Right atrium auricular region (tissue), 2 donors: ENCODE measurements around the gene PIGO. TPM values are rescaled to one million over a fixed set of nuclear protein-coding genes. Genes with fewer than 3 reads are reported as not detected.

ENCODE experiments used
- DNase-seq: peaks from one replicate; pipeline ENCODE4 v3.0.0-alpha.2; 2019; ENCODE audit warnings: low spot score
- H3K27ac ChIP-seq, 2 donors: fragments of 200-600 bp; sonication (generic); 1 replicate in 1 of 2; 2 replicates in 1 of 2; pipeline ENCODE4 v1.5.1; 2016 to 2019
- H3K27me3 ChIP-seq, 2 donors: fragments of 200-600 bp; sonication (generic); one replicate each; pipeline versions ENCODE4 v1.5.1 to v1.6.0; 2017 to 2019
- H3K36me3 ChIP-seq: fragments of 200-600 bp; sonication (generic); one replicate; pipeline ENCODE4 v1.5.1; 2016
- H3K4me1 ChIP-seq, 2 donors: fragments of 200-600 bp; sonication (generic); one replicate each; pipeline versions ENCODE4 v1.5.1 to v1.6.0; 2017 to 2019
- H3K4me3 ChIP-seq, 2 donors: fragments of 200-600 bp; sonication (generic); 1 replicate in 1 of 2; 2 replicates in 1 of 2; pipeline ENCODE4 v1.5.1; 2017 to 2019; ENCODE audit warnings: mild to moderate bottlenecking in 1 of 2, moderate library complexity in 1 of 2
- H3K9me3 ChIP-seq, 2 donors: fragments of 200-600 bp; sonication (generic); one replicate each; pipeline ENCODE4 v1.5.1; 2019
- total RNA-seq, 2 donors: library from RNA; depleted of rRNA; stranded (reverse); fragments of >200 nt; gene quantifications; one replicate each; pipeline ENCODE4 v1.1.0, GENCODE V29; 2016
- TF ChIP-seq, protein P1 (sequence below), 2 donors: fragments of 200-600 bp; sonication (generic); IDR thresholded peaks; one replicate each; pipeline ENCODE4 v1.5.1; 2019; ENCODE audit warnings: antibody characterized with exemption in 2 of 2

Gene PIGO
- total RNA-seq, 2 donors from 2014 or later = 9.0 to 12.3 TPM

- H3K27me3 ChIP-seq = no peaks in the 10 kb centered on the region
- H3K4me3 ChIP-seq = no peak overlapping the region
- H3K36me3 ChIP-seq = no peaks in the 10 kb centered on the region
- TF ChIP-seq, protein P1, sequence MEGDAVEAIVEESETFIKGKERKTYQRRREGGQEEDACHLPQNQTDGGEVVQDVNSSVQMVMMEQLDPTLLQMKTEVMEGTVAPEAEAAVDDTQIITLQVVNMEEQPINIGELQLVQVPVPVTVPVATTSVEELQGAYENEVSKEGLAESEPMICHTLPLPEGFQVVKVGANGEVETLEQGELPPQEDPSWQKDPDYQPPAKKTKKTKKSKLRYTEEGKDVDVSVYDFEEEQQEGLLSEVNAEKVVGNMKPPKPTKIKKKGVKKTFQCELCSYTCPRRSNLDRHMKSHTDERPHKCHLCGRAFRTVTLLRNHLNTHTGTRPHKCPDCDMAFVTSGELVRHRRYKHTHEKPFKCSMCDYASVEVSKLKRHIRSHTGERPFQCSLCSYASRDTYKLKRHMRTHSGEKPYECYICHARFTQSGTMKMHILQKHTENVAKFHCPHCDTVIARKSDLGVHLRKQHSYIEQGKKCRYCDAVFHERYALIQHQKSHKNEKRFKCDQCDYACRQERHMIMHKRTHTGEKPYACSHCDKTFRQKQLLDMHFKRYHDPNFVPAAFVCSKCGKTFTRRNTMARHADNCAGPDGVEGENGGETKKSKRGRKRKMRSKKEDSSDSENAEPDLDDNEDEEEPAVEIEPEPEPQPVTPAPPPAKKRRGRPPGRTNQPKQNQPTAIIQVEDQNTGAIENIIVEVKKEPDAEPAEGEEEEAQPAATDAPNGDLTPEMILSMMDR (IDR thresholded peaks at IDR 0.05) = no peak
- no peaks in the 10 kb centered on the region for H3K9me3 ChIP-seq
- no peak for DNase-seq
- no peak overlapping the region for H3K27ac ChIP-seq
- peaks cover 0 to 21% of the 10 kb centered on the region in 2 donors for H3K4me1 ChIP-seq
Observed at GRCh38 chr9:35078066-35078465, 18.3 kb downstream of the PIGO start.

- Histone ChIP-seq H3K4me3 (no peak overlapping the region), H3K9me3 (no peaks in the 10 kb centered on the region), H3K36me3 (no peaks in the 10 kb centered on the region), H3K27ac (no peak overlapping the region), H3K27me3 (no peaks in the 10 kb centered on the region), H3K4me1 (peaks cover 0 to 24% of the 10 kb centered on the region in 2 donors)
- no peak for DNase-seq
- TF ChIP-seq, protein P1 (IDR thresholded peaks at IDR 0.05) = no peak
Observed at GRCh38 chr9:35076848-35077247, 19.5 kb downstream of the PIGO start.

- Histone ChIP-seq H3K27ac (no peak overlapping the region), H3K36me3 (peaks cover 4% of the 10 kb centered on the region), H3K4me3 (no peak overlapping the region), H3K4me1 (peaks cover 0 to 31% of the 10 kb centered on the region in 2 donors), H3K27me3 (no peaks in the 10 kb centered on the region), H3K9me3 (no peaks in the 10 kb centered on the region)
- no peak for DNase-seq
- TF ChIP-seq, protein P1 (IDR thresholded peaks at IDR 0.05) = no peak
Observed at GRCh38 chr9:35075358-35075757, 21.0 kb downstream of the PIGO start.

GRCh38 chr9:35074791-35075190 is 21.6 kb downstream of the PIGO start:
- H3K36me3 ChIP-seq = peaks cover 4% of the 10 kb centered on the region
- TF ChIP-seq, protein P1 (IDR thresholded peaks at IDR 0.05) = no peak
- H3K4me1 ChIP-seq = peaks cover 0 to 37% of the 10 kb centered on the region in 2 donors
- H3K27me3 ChIP-seq = no peaks in the 10 kb centered on the region
- no peak for DNase-seq
- no peak overlapping the region for H3K27ac ChIP-seq
- no peaks in the 10 kb centered on the region for H3K9me3 ChIP-seq
- no peak overlapping the region for H3K4me3 ChIP-seq

GRCh38 chr9:35074141-35074540 is 22.2 kb downstream of the PIGO start:
- TF ChIP-seq, protein P1 (IDR thresholded peaks at IDR 0.05) = no peak
- H3K4me3 ChIP-seq = no peak overlapping the region
- H3K27ac ChIP-seq = no peak overlapping the region
- H3K36me3 ChIP-seq = peaks cover 4% of the 10 kb centered on the region
- peaks cover 0 to 39% of the 10 kb centered on the region in 2 donors for H3K4me1 ChIP-seq
- H3K27me3 ChIP-seq = no peaks in the 10 kb centered on the region
- no peaks in the 10 kb centered on the region for H3K9me3 ChIP-seq
- no peak for DNase-seq

DNA sequence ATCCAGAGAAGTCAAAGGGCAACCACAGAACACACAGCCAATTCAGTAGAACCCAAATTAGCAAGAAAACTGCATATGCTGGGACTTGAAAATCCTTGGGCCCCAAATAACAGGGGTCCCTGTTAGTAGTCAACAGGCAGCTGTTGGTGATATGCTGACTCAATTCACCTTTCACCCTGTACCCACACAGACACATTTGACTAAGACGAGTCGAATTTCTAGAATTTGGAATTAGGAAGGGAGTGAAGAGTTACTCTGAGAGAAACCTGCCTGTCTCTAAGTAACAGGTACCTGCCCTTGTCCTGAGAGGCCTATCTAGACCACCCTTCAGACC is 23.1 kb downstream of the PIGO start:
- no peak overlapping the region for H3K4me3 ChIP-seq

More for the DNA sequence above, 23.1 kb downstream of the PIGO start:
- Histone ChIP-seq H3K36me3 (peaks cover 4% of the 10 kb centered on the region), H3K27me3 (no peaks in the 10 kb centered on the region), H3K4me1 (peaks cover 0 to 39% of the 10 kb centered on the region in 2 donors), H3K27ac (peak overlapping the region; percentile 100), H3K9me3 (no peaks in the 10 kb centered on the region)
- no peak for DNase-seq
- TF ChIP-seq, protein P1 (IDR thresholded peaks at IDR 0.05) = no peak
